RWPE1 (cell line): ENCODE results near the gene FCSK.
A peak's percentile ranks its signal among the peaks of the same experiment; 100 is the strongest.

Experiments
- CTCF ChIA-PET: fragments of 350-600 bp; sonication (Branson Sonifier 250); formaldehyde crosslinking; extraction: SDS; loops from one replicate; lab custom pipeline; 2021; lab: Yijun Ruan, JAX
- POLR2A ChIA-PET: fragments of 400-600 bp; formaldehyde crosslinking; extraction: SDS; loops from one replicate; lab custom pipeline; 2020; ENCODE audit warnings: antibody characterized with exemption; ENCODE audit not compliant: low non-redundant PET; lab: Yijun Ruan, JAX
- DNase-seq: peaks from one replicate; pipeline ENCODE4 v3.0.0; 2012; ENCODE audit warnings: low spot score
- H3K27ac ChIP-seq: fragments of 450-650 bp; 2 replicates; pipeline ENCODE4 v1.5.1; 2017
- CTCF ChIP-seq: fragments of 450-650 bp; conservative IDR thresholded peaks from 2 replicates; pipeline ENCODE4 v1.5.1; 2017; ENCODE audit warnings: low read depth, mild to moderate bottlenecking

The FCSK gene

DNA sequence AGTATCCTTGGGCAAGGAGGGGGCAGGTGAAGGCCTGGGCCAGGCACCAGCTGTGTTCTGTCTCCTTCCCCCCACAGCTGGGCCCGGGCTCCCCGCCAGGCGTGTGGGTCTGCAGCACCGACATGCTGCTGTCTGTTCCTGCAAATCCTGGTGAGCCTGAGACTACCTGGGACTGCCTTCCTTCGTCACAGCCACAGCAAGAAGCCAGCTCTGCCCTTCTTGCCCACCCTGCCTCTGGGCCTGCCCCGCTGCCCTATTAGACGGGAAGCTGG lies 12.3 kb downstream of the FCSK start:
- POLR2A ChIA-PET, result no interaction called here
- DNase-seq, result no peak
- TF ChIP-seq CTCF, result no peak
- H3K27ac ChIP-seq, result peak overlapping the region; percentile 10; the same call in 1 of the 2 replicates
- CTCF ChIA-PET, result no interaction called here

- POLR2A ChIA-PET, result no interaction called here
- no peak for TF ChIP-seq CTCF
- CTCF ChIA-PET, result no interaction called here
- H3K27ac ChIP-seq, result peak overlapping the region; percentile 10; the same call in 1 of the 2 replicates
- no peak for DNase-seq
Measured at GRCh38 chr16:70467113-70467512, 12.7 kb downstream of the FCSK start.

DNA sequence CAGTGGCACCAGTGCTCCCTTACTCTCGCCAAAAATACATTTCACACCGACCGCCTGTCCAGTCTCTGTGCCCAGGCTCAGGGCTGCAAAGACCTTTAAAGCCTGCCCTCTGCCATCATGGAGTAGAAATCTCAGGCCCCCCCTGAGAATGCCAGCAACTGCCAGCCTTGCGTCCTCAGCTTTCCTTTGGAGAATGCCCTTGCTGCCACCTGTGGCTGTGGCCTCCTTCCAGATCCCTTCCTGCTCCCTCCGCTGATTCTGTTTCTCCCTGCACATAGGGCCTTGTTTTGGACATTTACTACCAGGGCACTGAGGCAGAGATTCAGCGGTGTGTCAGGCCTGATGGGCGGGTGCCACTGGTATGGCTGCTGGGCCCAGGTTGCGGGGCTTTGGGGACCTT lies 13.2 kb downstream of the FCSK start:
- ChIA-PET CTCF (no interaction called here), POLR2A (no interaction called here)
- H3K27ac ChIP-seq, result peak overlapping the region; percentile 13
- TF ChIP-seq CTCF, result no peak
- DNase-seq, result no peak

DNA sequence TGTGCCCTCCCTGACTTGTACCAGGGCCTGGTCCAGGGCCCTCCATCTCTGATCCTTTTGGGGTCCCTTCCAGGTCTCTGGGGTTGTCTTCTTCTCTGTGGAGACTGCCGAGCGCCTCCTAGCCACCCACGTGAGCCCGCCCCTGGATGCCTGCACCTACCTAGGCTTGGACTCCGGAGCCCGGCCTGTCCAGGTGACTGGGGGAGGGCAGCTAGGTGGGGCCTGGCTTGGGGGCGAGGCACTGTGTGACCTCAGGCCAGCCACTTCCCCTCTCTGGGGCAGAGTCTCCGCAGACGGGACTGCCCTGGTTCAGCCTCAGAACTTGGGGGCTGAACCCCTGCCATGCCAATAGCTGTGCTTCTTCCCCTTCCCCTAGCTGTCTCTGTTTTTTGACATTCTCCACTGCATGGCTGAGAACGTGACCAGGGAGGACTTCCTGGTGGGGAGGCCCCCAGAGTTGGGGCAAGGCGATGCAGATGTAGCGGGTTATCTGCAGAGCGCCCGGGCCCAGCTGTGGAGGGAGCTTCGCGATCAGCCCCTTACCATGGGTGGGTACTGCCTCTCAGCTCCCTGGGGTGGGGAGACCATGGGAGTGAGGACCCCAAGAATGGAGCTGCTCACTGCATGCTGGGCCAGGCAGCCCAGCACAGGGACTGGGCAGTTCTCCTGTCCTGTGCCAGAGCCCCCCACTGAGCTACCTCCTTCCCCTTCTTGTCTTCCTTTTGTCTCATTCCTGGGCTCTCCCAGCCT lies 14.6 kb downstream of the FCSK start:
- ChIA-PET POLR2A (interaction anchor here (0.7 kb wide), 1 partner anchor 88 kb away, joined by 3 read pairs; no protein-coding TSS in a partner anchor), CTCF (interaction anchor here (0.7 to 1.1 kb wide), 2 partner anchors 9 to 31 kb away, joined by 3 to 8 read pairs; no protein-coding TSS in a partner anchor)
- H3K27ac ChIP-seq, result no peak overlapping the region; the same call in 1 of the 2 replicates
- no peak for DNase-seq
- TF ChIP-seq CTCF, result no peak

GRCh38 chr16:70470141-70470926 lies 15.9 kb downstream of the FCSK start:
- ChIA-PET POLR2A (interaction anchor here (0.6 kb wide), 2 partner anchors 17 to 47 kb away, joined by 4 to 5 read pairs; no protein-coding TSS in a partner anchor), CTCF (interaction anchor here (0.5 kb wide), 1 partner anchor 92 kb away, joined by 10 read pairs; no protein-coding TSS in a partner anchor)
- DNase-seq, result no peak
- no peak for TF ChIP-seq CTCF
- H3K27ac ChIP-seq, result peak overlapping the region; percentile 4; the same call in 1 of the 2 replicates

- CTCF ChIA-PET, result interaction anchor here (0.5 to 1.1 kb wide), 4 partner anchors 25 to 98 kb away, joined by 3 to 10 read pairs (median 3); no protein-coding TSS in a partner anchor
- POLR2A ChIA-PET, result interaction anchor here (0.5 to 0.6 kb wide), 2 partner anchors 17 to 1185 kb away, joined by 4 read pairs; no protein-coding TSS in a partner anchor
- H3K27ac ChIP-seq, result peak overlapping the region; percentile 58
- DNase-seq, result no peak
- TF ChIP-seq CTCF, result no peak; the same call in 1 of the 2 replicates
Measured at GRCh38 chr16:70470927-70471341, 16.5 kb downstream of the FCSK start.
